ENCODE measurements around the gene CLPTM1L.
"Not testable (repeated sequence)": the region's sequence is repeated elsewhere in the genome, so short reads cannot be mapped to it uniquely, and the experiment has no call there.

The CLPTM1L gene

GRCh38 chr5:1375871-1376810 lies 31.2 kb upstream of the CLPTM1L start:
- DNase-seq (ENCODE audit: low read depth, low spot score): no peak
- no peak overlapping the region for H3K27ac ChIP-seq
- H3K9ac ChIP-seq (ENCODE audit: insufficient read length): no peak overlapping the region
- no peaks in the 10 kb centered on the region for H3K36me3 ChIP-seq (ENCODE audit: insufficient read depth, low read length)
- H3K4me3 ChIP-seq: no peak overlapping the region
- TF ChIP-seq POLR2AphosphoS5 (IDR thresholded peaks at IDR 0.05; ENCODE audit: borderline replicate concordance, low read depth, low read length) (no peak), FOXP2 (optimal IDR thresholded peaks at IDR 0.05; ENCODE audit: control extremely low read depth, extremely low read length, insufficient read depth) (no peak), EZH2 (IDR thresholded peaks at IDR 0.05) (no peak)
- H3K9me3 ChIP-seq (ENCODE audit: low read depth, low read length): no peaks in the 10 kb centered on the region

GRCh38 chr5:1374679-1375055 lies 29.8 kb upstream of the CLPTM1L start:
- Histone ChIP-seq H3K9me3 (ENCODE audit: low read depth, low read length) (no peaks in the 10 kb centered on the region), H3K27ac (no peak overlapping the region), H3K36me3 (ENCODE audit: insufficient read depth, low read length) (no peaks in the 10 kb centered on the region), H3K4me3 (no peak overlapping the region), H3K9ac (ENCODE audit: insufficient read length) (no peak overlapping the region)
- DNase-seq (ENCODE audit: low read depth, low spot score): no peak
- TF ChIP-seq EZH2 (IDR thresholded peaks at IDR 0.05): no peak
- TF ChIP-seq POLR2AphosphoS5 (IDR thresholded peaks at IDR 0.05; ENCODE audit: borderline replicate concordance, low read depth, low read length): no peak
- no peak for TF ChIP-seq FOXP2 (optimal IDR thresholded peaks at IDR 0.05; ENCODE audit: control extremely low read depth, extremely low read length, insufficient read depth)

GRCh38 chr5:1374030-1374678 lies 29.3 kb upstream of the CLPTM1L start:
- H3K9ac ChIP-seq (ENCODE audit: insufficient read length): no peak overlapping the region
- DNase-seq (ENCODE audit: low read depth, low spot score): no peak
- no peak overlapping the region for H3K4me3 ChIP-seq
- no peaks in the 10 kb centered on the region for H3K9me3 ChIP-seq (ENCODE audit: low read depth, low read length)
- H3K36me3 ChIP-seq (ENCODE audit: insufficient read depth, low read length): no peaks in the 10 kb centered on the region
- TF ChIP-seq FOXP2 (optimal IDR thresholded peaks at IDR 0.05; ENCODE audit: control extremely low read depth, extremely low read length, insufficient read depth) (no peak), POLR2AphosphoS5 (IDR thresholded peaks at IDR 0.05; ENCODE audit: borderline replicate concordance, low read depth, low read length) (no peak), EZH2 (IDR thresholded peaks at IDR 0.05) (no peak)
- H3K27ac ChIP-seq: no peak overlapping the region

- H3K27ac ChIP-seq; DNase-seq (ENCODE audit: low read depth, low spot score); H3K9ac ChIP-seq (ENCODE audit: insufficient read length); H3K4me3 ChIP-seq; H3K36me3 ChIP-seq (ENCODE audit: insufficient read depth, low read length); H3K9me3 ChIP-seq (ENCODE audit: low read depth, low read length): not testable (repeated sequence)
Observed at GRCh38 chr5:1371972-1372342, 27.1 kb upstream of the CLPTM1L start.

GRCh38 chr5:1371218-1371971 lies 26.5 kb upstream of the CLPTM1L start:
- no peak overlapping the region for H3K4me3 ChIP-seq
- H3K27ac ChIP-seq: no peak overlapping the region
- TF ChIP-seq POLR2AphosphoS5 (IDR thresholded peaks at IDR 0.05; ENCODE audit: borderline replicate concordance, low read depth, low read length) (no peak), EZH2 (IDR thresholded peaks at IDR 0.05) (no peak), FOXP2 (optimal IDR thresholded peaks at IDR 0.05; ENCODE audit: control extremely low read depth, extremely low read length, insufficient read depth) (no peak)
- H3K36me3 ChIP-seq (ENCODE audit: insufficient read depth, low read length): no peaks in the 10 kb centered on the region
- no peaks in the 10 kb centered on the region for H3K9me3 ChIP-seq (ENCODE audit: low read depth, low read length)
- no peak overlapping the region for H3K9ac ChIP-seq (ENCODE audit: insufficient read length)
- DNase-seq (ENCODE audit: low read depth, low spot score): no peak

- TF ChIP-seq POLR2AphosphoS5 (IDR thresholded peaks at IDR 0.05; ENCODE audit: borderline replicate concordance, low read depth, low read length): no peak
- TF ChIP-seq EZH2 (IDR thresholded peaks at IDR 0.05): no peak
- no peak for TF ChIP-seq FOXP2 (optimal IDR thresholded peaks at IDR 0.05; ENCODE audit: control extremely low read depth, extremely low read length, insufficient read depth)
- Histone ChIP-seq H3K36me3 (ENCODE audit: insufficient read depth, low read length) (no peaks in the 10 kb centered on the region), H3K27ac (no peak overlapping the region), H3K9ac (ENCODE audit: insufficient read length) (no peak overlapping the region), H3K4me3 (no peak overlapping the region), H3K9me3 (ENCODE audit: low read depth, low read length) (no peaks in the 10 kb centered on the region)
- DNase-seq (ENCODE audit: low read depth, low spot score): no peak
Observed at GRCh38 chr5:1370006-1370405, 25.1 kb upstream of the CLPTM1L start.

- no peaks in the 10 kb centered on the region for H3K36me3 ChIP-seq (ENCODE audit: insufficient read depth, low read length)
- no peak overlapping the region for H3K27ac ChIP-seq
- no peaks in the 10 kb centered on the region for H3K9me3 ChIP-seq (ENCODE audit: low read depth, low read length)
- no peak for DNase-seq (ENCODE audit: low read depth, low spot score)
- TF ChIP-seq EZH2 (IDR thresholded peaks at IDR 0.05) (no peak), POLR2AphosphoS5 (IDR thresholded peaks at IDR 0.05; ENCODE audit: borderline replicate concordance, low read depth, low read length) (no peak), FOXP2 (optimal IDR thresholded peaks at IDR 0.05; ENCODE audit: control extremely low read depth, extremely low read length, insufficient read depth) (no peak)
- H3K4me3 ChIP-seq: no peak overlapping the region
- no peak overlapping the region for H3K9ac ChIP-seq (ENCODE audit: insufficient read length)
Observed at GRCh38 chr5:1368756-1369155, 23.9 kb upstream of the CLPTM1L start.

- no peak for DNase-seq (ENCODE audit: low read depth, low spot score)
- Histone ChIP-seq H3K9me3 (ENCODE audit: low read depth, low read length) (no peaks in the 10 kb centered on the region), H3K36me3 (ENCODE audit: insufficient read depth, low read length) (no peaks in the 10 kb centered on the region), H3K27ac (no peak overlapping the region), H3K4me3 (no peak overlapping the region), H3K9ac (ENCODE audit: insufficient read length) (no peak overlapping the region)
- no peak for TF ChIP-seq POLR2AphosphoS5 (IDR thresholded peaks at IDR 0.05; ENCODE audit: borderline replicate concordance, low read depth, low read length)
- no peak for TF ChIP-seq FOXP2 (optimal IDR thresholded peaks at IDR 0.05; ENCODE audit: control extremely low read depth, extremely low read length, insufficient read depth)
- TF ChIP-seq EZH2 (IDR thresholded peaks at IDR 0.05): no peak
Observed at GRCh38 chr5:1368236-1368635, 23.3 kb upstream of the CLPTM1L start.
